Activated CD4-positive, alpha-beta T cell treated with anti-CD3 and anti-CD28 coated beads, Interleukin-10, Interleukin-2, amounts not matched to agents 100 ng/mL and 50 ng/mL, durations not matched to agents 16 hours and 8 hours (primary cell): Measurements from ENCODE around the gene ASTN2.

Source experiments
- DNase-seq: peaks from one replicate; pipeline ENCODE4 v3.0.0-alpha.2; 2020

ASTN2 gene

DNA sequence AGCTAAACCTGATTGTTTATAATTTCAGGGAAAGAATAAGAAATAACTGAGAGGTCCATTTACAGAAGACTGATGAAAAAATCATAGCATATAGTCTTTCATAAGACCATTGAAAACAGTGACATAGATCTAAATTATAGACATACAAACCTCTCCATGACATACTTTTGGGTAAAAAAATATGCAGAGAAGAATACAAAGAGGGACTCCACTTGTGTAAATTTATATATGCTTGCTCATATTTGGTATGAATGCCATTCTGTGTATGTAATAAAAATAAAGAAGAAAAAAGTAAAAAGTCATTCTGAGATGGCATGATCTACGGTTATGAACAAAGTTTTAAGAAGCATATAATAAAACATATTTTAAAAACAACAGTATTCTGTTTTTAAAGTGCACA, 310.7 kb downstream of the ASTN2 start:
- DNase-seq = no peak

DNA sequence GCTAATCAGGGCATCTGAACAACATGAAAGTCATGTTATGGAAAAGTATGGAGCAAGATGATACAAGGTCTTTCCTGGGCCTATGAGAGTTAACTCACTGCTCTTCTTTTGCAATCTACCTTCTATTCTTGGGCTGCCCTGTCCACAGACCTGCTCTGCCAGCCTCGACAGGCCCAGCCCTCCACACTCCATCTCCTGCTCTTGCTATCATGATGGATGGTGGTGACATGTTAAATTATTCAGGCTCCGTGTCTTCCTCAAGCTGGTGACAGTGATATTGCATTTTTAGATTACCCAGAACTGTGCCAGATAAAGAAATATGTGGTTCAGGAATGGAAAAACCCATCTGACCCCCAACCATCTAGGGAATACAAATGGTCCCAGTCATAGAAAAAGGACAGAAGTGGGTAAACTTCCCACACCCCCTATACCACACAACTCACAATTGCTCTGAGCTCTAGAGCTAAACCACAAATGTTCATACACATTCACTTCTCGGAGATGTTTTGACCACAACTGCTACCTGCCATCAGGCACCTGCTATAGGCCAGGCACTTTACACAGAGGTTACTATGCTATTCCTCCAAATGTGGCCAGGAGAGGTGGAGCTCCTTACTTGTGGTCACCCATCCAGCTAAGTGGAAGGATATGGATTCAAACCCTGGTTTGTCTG, 311.3 kb downstream of the ASTN2 start:
- DNase-seq = no peak

GRCh38 chr9:117101008-117101407, 313.8 kb downstream of the ASTN2 start:
- no peak for DNase-seq

DNA sequence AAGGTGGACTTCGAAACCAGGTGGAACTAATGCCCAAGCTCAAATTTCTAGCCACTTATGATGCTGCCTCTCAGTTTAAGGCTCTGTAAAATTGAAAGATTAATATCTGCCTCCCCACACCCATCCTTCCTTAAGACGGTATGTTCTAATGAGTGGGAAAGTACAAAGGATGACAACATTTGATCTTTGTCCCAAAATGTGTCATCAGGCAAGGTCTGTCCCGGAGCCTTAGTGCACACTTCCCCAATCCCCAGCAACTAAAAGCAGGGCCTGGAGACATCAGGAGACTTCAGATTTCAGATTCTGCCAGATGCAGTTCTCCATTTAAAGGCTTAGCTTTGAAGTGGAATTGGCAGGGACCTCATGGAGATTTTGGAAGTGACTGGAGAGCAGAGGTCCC, 316.5 kb downstream of the ASTN2 start:
- DNase-seq = no peak

GRCh38 chr9:117097761-117098160, 317.1 kb downstream of the ASTN2 start:
- no peak for DNase-seq

GRCh38 chr9:117096138-117096537, 318.7 kb downstream of the ASTN2 start:
- DNase-seq = no peak

- no peak for DNase-seq
These were observed 319.8 kb downstream of the ASTN2 start for GRCh38 chr9:117095081-117095480.

GRCh38 chr9:117093891-117094844, 320.7 kb downstream of the ASTN2 start:
- DNase-seq = no peak

DNA sequence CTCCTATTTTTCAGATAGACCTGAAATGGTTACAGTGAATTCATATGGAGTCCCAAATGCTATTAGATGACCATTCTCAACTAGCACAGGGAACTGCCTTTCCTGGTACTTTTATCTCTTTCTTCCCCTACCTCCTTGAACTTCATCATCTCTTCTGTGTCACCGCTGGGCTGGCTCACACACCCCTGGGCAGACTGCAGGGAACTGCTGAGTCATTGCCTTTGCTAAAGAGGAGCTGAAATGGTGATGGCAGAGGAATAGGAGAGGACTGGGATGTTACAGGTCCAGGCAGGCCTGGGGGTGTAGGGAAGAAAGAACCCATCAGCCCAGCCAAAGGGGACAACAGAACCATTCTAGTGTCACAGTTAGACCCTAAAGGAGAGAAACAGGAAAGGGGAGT, 322.3 kb downstream of the ASTN2 start:
- DNase-seq = no peak

DNA sequence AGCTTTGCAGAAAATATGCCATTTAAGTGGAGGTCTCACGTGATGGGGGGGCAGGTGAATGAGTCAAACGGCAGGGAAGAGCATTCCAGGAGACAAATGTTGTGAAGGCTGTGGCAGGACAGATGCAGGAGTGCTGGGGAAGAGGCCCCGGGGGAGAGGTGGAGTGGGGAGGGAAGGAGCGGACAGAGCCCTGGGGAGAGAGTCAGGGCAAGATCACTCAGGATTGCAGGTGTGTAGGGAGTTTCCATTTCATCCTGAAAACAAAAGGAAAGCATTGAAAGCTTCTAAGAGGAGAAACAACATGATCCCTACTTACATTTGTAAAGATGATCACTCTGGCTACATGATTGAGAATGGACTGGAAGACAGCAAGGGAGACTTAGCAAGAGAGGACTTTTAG, 323.3 kb downstream of the ASTN2 start:
- DNase-seq = no peak

GRCh38 chr9:117088786-117089185, 326.1 kb downstream of the ASTN2 start:
- no peak for DNase-seq

GRCh38 chr9:117088140-117088539, 326.7 kb downstream of the ASTN2 start:
- no peak for DNase-seq

- no peak for DNase-seq
These were observed 330.6 kb downstream of the ASTN2 start for GRCh38 chr9:117084221-117084620.

GRCh38 chr9:117083559-117083958, 331.3 kb downstream of the ASTN2 start:
- no peak for DNase-seq

DNA sequence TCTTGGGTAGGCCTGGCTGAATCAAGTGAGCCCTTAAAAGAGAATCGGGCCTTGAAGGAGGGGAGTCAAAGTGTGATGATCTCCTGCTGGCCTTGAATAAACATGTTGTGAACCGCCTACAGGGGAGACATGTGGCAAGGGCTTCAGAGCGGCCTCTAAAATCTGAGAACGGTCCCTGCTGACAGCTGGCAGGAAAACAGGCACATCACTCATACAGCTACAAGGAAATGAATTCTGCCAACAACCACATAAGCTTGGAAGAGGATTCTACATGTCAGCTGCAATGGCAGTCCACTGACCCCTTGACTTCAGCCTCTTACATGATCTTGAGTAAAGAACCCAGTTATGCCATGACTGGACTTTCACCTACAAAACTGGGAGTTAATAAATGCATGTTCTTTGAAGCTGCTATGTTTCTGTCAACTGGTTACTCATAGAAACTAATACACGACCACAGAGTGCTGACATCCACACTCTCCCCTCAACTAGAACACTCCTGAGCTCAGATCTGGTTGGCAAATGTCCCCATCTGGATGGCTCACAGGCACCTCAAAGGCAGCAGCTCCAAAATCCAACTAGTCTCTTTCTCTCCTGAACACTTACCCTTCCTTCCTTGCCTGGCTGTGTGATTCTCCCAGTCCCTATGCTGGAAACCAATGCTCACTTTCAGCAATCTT, 333.1 kb downstream of the ASTN2 start:
- DNase-seq = no peak

GRCh38 chr9:117080765-117081390, 334.0 kb downstream of the ASTN2 start:
- DNase-seq = no peak

DNA sequence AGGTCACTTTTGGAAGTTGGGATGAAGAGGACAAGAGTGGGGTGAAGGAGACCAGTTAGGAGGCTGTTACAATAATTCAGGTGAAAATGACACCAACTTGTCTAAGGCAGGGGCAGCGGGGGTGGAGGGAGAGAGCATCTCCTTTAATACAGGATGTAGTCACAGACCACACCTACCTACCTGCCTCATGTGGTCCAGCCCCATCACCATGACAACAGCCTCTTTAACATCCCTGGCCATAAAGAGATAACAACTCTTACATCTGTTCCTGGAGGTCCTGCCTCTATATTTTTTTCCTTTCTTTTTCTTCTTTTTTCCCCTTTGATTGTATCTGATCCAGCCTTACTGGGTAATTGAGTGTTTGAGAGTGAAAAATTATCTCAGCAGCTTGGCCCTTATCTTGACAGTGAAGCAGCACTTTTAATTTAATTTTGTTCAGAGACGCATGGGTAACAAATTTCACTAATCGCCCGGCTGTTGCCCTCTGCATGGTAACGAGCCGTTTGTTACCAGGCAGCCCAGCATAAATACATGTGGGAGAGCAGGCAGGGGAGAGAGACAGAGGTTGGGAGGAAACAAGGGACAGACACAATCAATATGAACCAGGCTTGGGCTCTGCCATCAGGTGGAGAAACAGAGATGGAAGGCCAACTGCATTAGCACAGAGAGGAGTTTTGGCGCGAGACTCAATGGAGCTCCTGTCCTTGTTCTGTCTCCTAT, 338.1 kb downstream of the ASTN2 start:
- no peak for DNase-seq

DNA sequence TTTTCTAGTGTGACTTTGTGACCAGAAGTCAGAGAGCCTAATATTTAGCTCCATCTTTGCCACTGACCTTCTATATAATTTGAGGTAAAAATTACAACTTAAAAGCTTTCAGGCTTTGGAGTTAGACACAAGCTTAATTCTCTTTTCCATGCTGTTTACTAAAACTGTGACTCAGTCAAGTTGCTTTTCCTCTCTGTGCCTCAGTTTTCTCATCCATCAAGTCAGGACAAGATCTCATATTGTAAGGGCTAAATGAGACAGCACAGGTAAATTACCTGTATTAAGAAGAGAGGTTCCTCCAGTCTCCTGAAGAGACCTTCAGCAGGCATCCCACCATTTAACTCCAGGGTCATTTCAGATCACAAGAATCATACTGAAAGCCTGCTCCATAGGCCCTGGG, 339.2 kb downstream of the ASTN2 start:
- no peak for DNase-seq

DNA sequence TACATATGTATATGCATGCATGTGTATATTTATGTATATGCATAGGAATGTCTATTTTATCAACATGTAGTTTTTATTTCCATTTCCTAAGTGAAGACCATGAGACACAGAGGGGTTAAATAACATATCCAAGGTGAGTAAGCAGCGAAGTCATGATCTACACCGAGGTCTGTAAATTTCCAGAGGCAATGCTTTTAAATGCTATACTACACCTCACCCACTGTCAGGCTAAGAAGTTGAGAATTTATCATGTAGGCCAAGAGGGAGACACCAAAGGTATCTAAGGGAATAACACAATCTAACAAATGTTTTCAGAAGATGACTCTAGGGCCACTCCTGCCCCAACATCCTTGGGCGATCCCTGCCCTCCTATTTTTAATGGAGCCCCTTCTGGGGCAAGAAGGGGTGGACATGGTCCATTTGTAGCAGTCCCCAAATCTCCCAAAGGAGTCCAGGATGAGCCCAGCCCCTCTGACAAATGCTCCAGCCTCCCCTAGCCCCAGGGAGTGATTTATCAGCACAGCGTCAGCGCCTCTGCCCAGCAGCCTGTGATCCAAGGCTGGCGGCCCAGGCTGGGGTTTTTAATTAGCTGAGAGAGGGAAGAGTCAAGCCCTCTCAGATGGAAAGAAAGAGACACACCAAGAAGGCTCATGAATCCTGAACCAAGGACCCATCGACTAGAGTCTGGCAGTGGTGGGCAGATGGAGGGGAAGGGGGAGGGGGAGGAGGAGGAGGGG, 339.9 kb downstream of the ASTN2 start:
- no peak for DNase-seq

DNA sequence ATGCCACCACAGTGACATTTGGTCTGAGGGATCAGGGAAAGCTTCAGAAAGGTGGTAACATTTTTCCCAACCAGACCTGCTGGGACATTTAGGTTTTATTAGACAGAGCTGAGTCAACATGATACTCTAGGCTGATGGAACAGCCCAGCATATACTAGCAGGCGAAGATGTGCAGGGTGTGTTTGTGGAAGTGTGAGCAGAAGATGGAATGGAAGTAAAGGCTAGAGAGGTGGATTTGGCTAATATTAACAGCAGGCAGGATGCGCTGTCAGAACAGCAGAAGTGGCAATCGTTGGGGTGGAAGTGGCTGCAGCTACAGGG, 340.6 kb downstream of the ASTN2 start:
- no peak for DNase-seq

GRCh38 chr9:117073539-117074341, 341.1 kb downstream of the ASTN2 start:
- no peak for DNase-seq
